Effector CD8-positive, alpha-beta T cell (primary cell): Measurements from ENCODE around the gene LLGL2.

ENCODE experiments used
- DNase-seq: peaks from one replicate; lab custom pipeline; 2025; lab: John Stamatoyannopoulos, UW

LLGL2 gene

GRCh38 chr17:75492555-75493168 is 32.8 kb upstream of the LLGL2 start:
- no peak for DNase-seq

GRCh38 chr17:75493476-75494129 is 31.9 kb upstream of the LLGL2 start:
- no peak for DNase-seq

- no peak for DNase-seq
Measured at GRCh38 chr17:75494326-75494877, 31.1 kb upstream of the LLGL2 start.

- no peak for DNase-seq
Measured at GRCh38 chr17:75496005-75496404, 29.5 kb upstream of the LLGL2 start.

- DNase-seq = no peak
Measured at GRCh38 chr17:75498039-75498725, 27.3 kb upstream of the LLGL2 start.

- DNase-seq = no peak
Measured at GRCh38 chr17:75498726-75499213, 26.7 kb upstream of the LLGL2 start.

- no peak for DNase-seq
Measured at GRCh38 chr17:75499313-75500022, 26.0 kb upstream of the LLGL2 start.

GRCh38 chr17:75500419-75501216 is 24.9 kb upstream of the LLGL2 start:
- no peak for DNase-seq

- no peak for DNase-seq
Measured at GRCh38 chr17:75501378-75502071, 24.0 kb upstream of the LLGL2 start.

- no peak for DNase-seq
Measured at GRCh38 chr17:75502072-75502720, 23.3 kb upstream of the LLGL2 start.

- DNase-seq = no peak
Measured at GRCh38 chr17:75502721-75503329, 22.7 kb upstream of the LLGL2 start.

- DNase-seq = no peak
Measured at GRCh38 chr17:75503337-75503950, 22.1 kb upstream of the LLGL2 start.

- DNase-seq = no peak
Measured at GRCh38 chr17:75503976-75504346, 21.5 kb upstream of the LLGL2 start.

- DNase-seq = no peak
Measured at GRCh38 chr17:75504347-75505151, 20.9 kb upstream of the LLGL2 start.

- no peak for DNase-seq
Measured at GRCh38 chr17:75505152-75505409, 20.4 kb upstream of the LLGL2 start.

GRCh38 chr17:75505640-75506039 is 19.9 kb upstream of the LLGL2 start:
- no peak for DNase-seq

GRCh38 chr17:75506134-75506533 is 19.4 kb upstream of the LLGL2 start:
- no peak for DNase-seq

GRCh38 chr17:75506888-75507287 is 18.6 kb upstream of the LLGL2 start:
- DNase-seq = no peak
